ENCODE data around the gene FAM50B. TPM values are rescaled to one million over a fixed set of nuclear protein-coding genes. Genes with fewer than 3 reads are reported as not detected.

FAM50B gene
- total RNA-seq, 1 experiment from 2014 or later, result 3.3 TPM

GRCh38 chr6:3837781-3838180 is 11.4 kb upstream of the FAM50B start:
- Histone ChIP-seq H3K27ac (ENCODE audit: insufficient read length, low read depth, low read length) (no peak overlapping the region), H3K79me1 (ENCODE audit: insufficient read depth, low read depth, low read length, poor library complexity, severe bottlenecking) (no peaks in the 10 kb centered on the region), H4K20me1 (ENCODE audit: control insufficient read depth, insufficient read depth, insufficient read length) (no peaks in the 10 kb centered on the region), H3K56ac (ENCODE audit: insufficient read length, low read depth, low read length) (no peak overlapping the region), H2BK120ac (ENCODE audit: low read depth, low read length, poor library complexity, severe bottlenecking) (no peak overlapping the region), H3K27me3 (ENCODE audit: insufficient read depth, low read length) (no peaks in the 10 kb centered on the region), H3K4me2 (ENCODE audit: insufficient read depth, insufficient read length, low read length) (no peak overlapping the region), H2AK5ac (ENCODE audit: insufficient read length, low read length) (no peak overlapping the region), H3K9ac (ENCODE audit: extremely low read depth, insufficient read length, low read length) (no peak overlapping the region), H2BK12ac (ENCODE audit: insufficient read length, low read depth, low read length) (no peak overlapping the region), H3K23me2 (ENCODE audit: insufficient read length, low read depth, low read length, poor library complexity, severe bottlenecking) (no peaks in the 10 kb centered on the region), H2AFZ (ENCODE audit: low read length) (no peak overlapping the region), H3K79me2 (ENCODE audit: insufficient read depth, low read length) (no peaks in the 10 kb centered on the region), H4K8ac (replicated peaks; ENCODE audit: insufficient read length, low read depth, low read length) (no peak overlapping the region), H2BK5ac (ENCODE audit: insufficient read length, low read length) (no peak overlapping the region), H2BK15ac (ENCODE audit: low read depth, low read length) (no peak overlapping the region), H3K4me1 (ENCODE audit: insufficient read depth, low read length) (no peaks in the 10 kb centered on the region), H3K4ac (ENCODE audit: low read depth, low read length) (no peak overlapping the region), H4K5ac (ENCODE audit: insufficient read length, low read depth, low read length) (no peak overlapping the region), H3K18ac (ENCODE audit: insufficient read length, low read depth, low read length) (no peak overlapping the region), H3K23ac (ENCODE audit: insufficient read length, low read depth, low read length) (no peak overlapping the region), H3K14ac (ENCODE audit: insufficient read depth, low read length) (no peak overlapping the region), H3K9me3 (ENCODE audit: control insufficient read depth, low read depth, low read length) (no peaks in the 10 kb centered on the region), H2BK20ac (ENCODE audit: low read depth, low read length, poor library complexity, severe bottlenecking) (no peak overlapping the region), H4K91ac (ENCODE audit: insufficient read length, low read depth, low read length) (no peak overlapping the region), H3T11ph (ENCODE audit: low read length) (no peak overlapping the region)
- Mint-ChIP-seq H3K4me1 (peaks cover 4 to 6% of the 10 kb centered on the region in 2 experiments; a peak in 2 of 4 replicates), H3K27me3 (ENCODE audit: low read depth) (peaks cover 1% of the 10 kb centered on the region), H3K27ac (no peak overlapping the region), H3K4me3 (no peak overlapping the region), H3K9me3 (no peaks in the 10 kb centered on the region), H3K36me3 (ENCODE audit: insufficient read depth in 1 of 3, low read depth in 3 of 3) (no peaks in the 10 kb centered on the region; a peak in 1 of 7 replicates)
- no peak for DNase-seq
- TF ChIP-seq CTCF (conservative IDR thresholded peaks at IDR 0.05), result no peak
- WGBS (ENCODE audit: extremely low coverage, insufficient read length, low lambda C conversion rate), result no CpG with 5 or more reads among the region's 1 CpG
